ENCODE data around the gene PLCXD3.
"Not testable (repeated sequence)": the region's sequence is repeated elsewhere in the genome, so short reads cannot be mapped to it uniquely, and the experiment has no call there.

The PLCXD3 gene

DNA sequence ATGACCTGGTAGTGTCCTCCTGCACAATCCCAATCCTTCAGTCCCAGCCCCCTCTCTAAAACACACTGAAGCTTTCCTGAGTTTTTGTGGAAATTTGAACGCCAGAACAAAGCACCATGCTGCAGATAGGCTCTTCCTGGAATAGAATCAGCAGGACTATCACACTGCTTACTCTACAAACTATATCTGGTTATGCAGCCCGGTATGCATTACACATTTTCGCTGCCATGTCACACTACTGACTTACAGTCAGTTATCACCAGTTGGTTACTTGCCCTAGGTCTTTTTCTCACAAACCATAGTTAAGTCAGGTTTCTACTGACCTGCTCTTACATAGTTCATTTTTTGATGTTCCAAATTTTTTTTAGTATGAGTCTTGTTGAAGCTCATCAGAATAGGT is 24.9 kb downstream of the PLCXD3 start:
- DNase-seq: no peak

DNA sequence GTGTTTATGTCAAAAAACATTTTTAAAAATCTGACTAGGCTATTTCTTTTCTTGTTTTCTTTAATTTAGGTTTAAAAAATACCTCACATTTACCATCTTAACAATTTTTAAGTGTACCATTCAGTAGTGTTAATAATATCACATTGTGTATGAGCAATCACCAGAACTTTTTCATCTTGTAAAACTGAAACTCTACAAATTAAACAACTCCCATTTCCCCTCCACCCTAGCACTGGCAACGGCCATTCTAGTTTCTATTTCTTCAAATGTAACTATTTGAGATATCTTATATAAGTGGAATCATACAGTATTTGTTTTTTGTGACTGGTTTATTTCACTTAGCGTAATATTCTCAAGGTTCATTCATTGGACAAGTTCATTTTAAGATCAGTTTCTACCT is 27.7 kb downstream of the PLCXD3 start:
- DNase-seq: no peak

DNA sequence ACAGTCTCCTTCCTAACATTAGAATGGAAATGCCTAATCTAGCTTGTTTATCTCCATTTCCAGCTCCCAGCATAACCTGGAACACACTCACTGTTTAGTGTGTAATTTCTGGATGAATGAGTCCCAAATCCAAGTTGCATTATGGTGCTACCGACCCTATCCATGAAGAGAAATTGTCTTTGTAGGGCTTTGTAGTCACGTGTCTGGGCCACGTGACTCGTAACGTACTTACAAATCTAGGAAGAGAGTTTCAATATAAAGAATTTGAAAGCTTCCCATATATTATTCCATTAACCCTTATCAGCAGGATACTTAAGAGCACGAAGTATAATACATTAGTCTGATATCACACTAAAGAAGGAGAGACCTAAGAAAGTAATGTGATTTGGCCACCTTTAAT is 28.2 kb downstream of the PLCXD3 start:
- DNase-seq: no peak

DNA sequence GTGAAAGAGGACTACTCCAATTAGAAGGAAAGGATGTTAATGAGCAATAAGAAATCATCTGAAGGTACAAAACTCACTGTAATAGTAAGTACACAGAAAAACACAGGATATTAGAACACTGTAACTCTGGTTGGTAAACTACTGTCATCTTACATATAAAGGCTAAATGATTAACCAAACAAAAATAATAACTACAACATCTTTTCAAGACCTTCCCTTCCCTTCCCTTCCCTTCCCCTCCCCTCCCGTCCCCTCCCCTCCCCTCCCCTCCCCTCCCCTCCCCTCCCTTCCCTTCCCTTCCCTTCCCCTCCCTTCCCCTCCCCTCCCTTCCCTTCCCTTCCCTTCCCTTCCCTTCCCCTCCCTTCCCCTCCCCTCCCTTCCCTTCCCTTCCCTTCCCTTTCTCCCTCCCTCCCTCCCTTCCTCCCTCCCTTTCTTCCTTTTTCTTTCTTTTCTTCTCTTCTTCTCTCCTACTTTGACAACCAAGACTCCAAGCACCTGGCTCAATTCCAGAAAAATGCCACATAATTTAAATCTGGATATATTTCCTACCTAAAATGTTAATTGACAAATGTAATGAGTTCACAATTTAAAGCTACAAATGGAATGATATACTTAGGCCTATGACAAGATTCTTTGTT is 38.7 kb downstream of the PLCXD3 start:
- DNase-seq: not testable (repeated sequence)

DNA sequence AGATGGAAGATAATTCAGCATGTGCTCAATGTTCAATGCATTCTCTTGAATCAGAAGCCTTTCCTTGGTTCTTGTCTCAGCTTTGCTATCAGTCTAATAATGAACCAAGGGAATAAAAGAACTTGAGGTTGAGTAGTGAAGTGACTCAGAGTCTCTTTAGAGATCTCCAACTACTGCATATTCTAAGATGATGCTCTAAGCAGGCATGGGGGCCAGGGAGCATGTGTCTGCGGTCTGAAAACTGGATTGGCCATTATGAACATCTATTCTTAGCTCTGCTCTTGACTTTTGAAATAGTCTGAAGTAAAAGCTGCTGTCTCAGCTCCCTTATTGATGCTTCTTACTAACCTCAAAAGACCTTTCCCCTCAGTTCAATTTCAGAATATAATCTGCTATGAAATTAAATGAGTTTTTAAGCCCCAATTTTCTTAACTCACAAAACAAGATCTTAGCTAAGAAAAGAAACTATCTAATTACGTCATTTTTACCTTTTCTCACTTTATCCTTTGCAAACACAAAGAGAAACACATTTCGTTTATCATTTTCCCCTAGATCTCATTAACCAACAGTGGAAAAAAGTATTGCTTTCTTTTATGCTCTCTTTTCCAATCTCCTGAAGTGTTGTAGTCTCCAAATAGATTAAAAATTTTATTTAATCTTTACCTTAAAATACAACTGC is 44.8 kb downstream of the PLCXD3 start:
- DNase-seq: no peak

DNA sequence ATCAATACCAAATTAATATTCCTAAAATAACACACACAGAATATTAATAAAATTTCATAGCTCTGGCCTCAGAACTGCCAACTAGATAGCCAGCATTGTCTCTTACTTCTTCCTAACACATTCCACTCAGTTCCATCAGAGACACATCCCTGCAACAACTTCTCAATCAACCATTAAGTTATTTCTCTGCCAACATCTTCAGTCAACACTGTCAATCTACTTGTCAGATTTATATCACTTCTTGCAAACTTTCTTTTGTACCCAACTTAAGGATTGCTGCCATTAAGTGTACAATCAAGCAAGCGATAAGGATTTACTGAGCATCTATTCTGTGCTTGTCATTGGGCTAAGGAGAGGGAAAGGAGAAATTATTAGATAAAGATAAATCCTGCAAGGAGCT is 50.8 kb downstream of the PLCXD3 start:
- no peak for DNase-seq

DNA sequence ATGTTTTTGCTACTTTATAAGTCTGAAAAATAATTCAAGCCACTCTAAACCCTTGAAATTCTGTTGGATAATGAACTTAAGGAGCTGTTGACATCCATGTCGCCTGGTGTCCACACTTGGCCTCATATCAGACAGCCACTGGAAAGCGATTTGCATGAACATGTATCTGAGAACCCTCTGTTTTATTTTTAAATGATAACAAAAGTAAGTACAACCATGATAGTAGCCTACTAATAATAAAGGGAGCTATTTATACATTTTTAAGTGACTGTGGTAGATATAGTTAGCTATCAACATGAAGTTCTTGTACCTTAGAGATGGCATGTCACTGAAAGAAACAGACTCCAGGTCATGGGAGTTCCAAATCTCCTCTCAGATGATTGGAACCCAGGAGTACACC is 53.3 kb downstream of the PLCXD3 start:
- no peak for DNase-seq

DNA sequence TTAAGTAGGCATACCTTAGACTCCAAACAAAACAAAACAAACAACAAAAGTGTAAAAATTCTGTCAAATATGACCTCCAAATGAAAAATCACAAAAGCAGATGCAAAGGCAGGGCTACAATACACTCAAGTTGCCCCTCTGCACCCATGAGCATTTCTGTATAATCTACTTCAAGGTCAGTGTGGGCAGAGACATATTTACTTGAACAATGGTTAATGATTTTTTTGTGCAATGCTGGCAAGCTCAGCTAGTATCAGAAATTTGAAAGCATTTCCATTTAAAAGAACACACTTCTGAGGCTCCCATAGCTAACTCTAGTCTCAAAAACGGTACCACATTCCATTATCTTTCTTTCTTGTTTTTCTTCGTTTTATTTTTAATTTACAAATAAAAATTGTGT is 57.9 kb downstream of the PLCXD3 start:
- no peak for DNase-seq

DNA sequence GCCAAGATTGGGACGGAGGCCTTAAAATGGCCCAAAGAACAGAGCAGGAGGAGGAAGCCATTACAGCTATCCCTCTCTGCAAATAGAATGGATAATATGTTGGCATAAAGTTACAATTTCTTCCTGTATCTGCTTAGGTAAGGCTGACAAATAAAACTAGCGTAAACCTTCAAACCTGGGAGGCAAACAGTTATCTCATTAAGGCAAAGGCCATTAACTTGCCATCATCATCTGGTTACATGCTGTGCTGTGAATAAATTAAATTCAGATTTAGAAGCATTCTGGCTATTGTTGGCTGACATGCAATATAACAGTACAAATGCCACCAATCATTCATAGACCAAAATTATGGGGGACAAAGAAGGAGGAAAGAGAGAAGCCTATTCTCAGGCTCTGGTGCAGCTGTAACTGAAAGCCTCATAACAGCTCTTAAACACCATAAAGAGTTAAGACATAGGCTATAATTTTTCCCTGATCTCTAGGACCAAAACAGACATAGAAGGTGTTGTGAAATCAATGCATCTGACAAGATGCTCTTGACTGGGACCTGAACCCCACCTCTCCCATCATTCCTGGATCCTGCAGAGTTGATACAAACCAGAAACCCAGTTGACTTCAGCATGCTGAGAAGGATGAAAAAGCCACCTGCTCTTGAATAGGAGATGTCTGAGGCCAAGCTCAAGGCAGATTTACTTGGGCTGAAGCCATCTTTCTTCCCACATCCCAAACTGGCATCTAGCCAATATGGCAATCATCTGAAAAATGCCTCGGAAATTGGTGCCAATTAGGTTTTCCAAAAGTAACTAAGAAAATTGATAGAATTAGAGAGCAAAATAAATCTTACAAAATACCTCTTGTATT is 62.5 kb downstream of the PLCXD3 start:
- DNase-seq: no peak

DNA sequence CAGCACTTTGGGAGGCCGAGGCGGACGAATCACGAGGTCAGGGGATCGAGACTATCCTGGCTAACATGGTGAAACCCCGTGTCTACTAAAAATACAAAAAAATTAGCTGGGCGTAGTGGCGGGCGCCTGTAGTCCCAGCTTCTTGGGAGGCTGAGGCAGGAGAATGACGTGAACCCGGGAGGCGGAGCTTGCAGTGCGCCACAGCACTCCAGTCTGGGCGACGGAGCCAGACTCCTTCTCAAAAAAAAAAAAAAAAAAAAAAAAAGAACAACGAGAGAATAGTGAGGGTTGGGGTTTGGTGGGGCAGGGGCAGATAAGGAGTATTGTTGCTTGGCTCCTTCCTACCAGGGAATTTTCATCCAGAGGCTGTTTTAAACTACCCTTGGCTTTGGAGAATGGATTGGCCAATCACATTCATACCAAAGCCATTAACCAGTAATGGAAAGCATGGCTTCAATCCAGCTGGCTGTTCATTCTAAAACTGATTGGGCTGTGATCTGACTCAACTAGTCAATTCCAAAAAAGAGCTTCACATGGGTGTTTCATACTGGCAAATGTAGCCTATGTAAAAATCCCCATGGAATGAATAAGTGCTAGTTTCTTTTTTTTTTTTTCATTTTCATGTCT is 64.4 kb downstream of the PLCXD3 start:
- no peak for DNase-seq

DNA sequence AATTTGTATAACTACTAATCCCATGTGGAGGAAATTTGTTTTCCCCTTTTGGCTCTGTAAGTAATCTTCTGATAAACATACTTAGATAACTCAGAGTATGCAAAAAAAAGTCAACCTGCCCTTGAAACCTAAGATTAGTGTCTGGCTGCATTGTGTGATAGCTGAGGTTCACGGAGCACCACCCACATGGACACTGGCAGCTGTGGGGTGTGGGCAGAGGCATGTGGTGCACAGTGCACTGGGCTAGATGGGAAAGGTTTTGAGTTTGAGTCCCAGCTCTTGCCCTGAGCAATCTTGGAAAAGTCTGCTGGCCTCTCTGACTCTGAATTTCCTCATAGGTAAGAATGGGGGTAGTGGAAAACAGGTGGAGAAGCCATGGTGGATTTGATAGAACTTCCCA is 75.1 kb downstream of the PLCXD3 start:
- DNase-seq: no peak

DNA sequence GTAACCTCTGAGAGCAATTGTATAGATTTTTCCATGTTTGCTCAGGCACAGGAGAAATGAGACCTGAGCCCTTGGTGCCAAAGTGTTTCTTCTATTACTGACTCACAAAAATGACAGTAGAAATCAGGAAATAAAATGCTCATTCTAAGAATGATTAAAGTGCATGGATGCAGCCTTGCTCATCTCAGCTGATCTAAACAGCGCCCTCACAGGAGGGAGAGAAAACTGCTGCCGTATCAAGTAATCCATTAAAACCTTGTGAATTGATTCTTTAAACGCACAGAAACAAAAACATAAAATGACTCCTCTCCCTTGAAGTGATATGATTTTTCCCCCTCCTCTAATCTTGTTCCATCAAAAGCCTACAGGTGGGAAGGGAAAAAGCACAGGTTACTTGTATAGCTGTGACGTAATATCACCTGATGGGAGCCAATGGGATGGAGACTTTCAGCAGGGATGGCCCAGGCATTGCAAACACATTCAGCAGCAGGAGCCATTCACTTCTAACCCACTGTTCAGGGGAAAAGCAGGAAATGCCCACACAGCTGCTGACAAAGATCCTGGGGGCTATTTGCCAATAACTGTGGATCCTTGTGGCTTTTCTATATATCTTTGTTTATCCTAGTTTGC is 76.7 kb downstream of the PLCXD3 start:
- DNase-seq: no peak

DNA sequence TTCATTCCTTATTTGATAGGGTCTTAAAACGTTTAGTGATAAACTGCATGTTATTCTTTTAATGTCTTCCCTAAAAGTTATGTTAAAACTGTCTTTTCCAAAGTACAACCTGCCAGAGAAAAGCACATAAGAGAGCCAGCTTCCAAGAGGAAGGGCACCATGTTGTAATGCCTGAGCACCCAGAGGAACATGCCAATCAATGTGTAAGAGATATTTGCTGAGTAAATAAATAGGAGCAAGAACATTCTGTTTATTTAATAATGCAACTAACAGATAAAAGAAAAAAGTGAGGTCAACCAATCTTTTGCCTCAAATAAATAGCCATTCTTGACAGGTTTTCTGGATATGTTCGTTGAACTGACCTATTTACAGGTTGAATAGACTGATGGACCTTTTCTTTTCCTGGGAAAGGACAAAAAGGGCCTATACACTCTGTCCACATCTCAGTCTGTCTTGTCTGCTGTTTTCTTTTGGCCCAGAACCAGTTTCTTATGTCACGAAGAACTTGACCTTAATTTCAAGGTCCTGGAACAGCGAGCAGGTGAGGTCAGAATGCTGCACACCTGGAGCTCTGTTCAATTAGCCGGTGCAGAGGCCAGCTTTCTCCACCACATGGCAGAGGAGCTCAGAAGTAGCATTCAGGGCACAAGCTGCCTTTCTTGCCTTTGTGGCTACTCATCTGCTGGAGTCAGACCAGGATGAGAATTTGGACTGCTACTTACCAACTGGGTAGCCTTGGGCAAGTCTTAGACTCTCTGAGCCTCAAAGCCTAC is 77.7 kb downstream of the PLCXD3 start:
- no peak for DNase-seq

DNA sequence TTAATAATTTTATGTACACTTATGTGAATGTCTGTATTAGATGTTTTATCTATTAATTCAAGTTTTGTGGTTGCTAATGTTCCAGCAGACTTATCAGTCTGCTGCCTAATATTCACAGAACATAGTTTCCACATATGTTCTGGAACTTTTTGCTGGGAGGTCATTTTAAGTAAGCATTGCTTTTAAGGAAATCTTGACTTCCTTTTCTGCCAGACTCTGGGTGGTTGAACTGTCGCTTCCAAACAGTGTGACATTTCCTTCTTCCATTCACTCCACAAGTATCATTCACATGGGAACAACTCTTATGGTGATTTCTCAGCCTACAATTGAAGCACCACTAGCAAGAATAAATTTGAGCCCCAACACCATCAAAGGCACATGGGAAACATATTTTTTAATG is 82.9 kb downstream of the PLCXD3 start:
- DNase-seq: no peak

DNA sequence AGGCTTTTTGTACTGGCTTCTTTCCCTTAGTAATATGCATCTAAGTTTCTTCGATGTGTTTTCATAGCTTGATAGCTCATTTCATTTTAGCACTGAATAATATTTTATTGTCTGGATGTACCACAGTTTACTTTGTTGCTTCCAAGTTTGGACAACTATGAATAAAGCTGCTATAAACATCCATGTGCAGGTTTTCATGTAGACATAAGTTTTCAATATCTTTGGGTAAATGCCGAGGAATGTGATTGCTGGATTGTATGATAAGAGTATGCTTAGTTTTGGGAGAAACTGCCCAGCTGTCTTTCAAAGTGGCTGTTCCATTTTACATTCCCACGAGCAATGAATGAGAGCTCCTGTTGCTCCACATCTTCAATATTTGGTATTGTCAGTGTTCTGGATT is 84.7 kb downstream of the PLCXD3 start:
- no peak for DNase-seq

DNA sequence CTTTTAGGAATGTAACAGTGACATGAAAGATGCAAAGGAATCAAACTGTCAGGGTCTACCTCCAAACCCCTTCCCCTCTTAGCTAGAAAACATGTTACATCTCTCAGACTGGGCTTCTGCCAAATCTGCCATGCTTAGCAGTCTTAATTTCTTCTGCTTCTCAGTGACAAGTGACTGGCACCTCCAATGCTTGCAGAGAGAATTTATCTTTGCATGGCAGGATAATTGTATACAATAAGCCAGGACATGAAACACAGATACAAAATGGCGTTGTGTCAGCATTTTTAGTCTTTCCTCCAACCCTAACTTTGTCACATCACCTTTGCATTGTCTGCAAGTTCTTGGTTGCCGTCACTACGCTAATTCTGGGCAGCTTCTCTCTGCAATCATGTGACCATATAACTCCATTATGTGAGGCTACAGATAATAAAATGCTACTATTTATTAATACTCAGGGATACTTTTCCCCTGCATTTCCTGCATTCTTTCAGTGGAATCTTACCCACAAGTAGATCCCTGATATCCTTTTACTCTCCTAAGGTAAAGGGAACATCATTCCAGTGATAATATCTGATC is 89.8 kb downstream of the PLCXD3 start:
- DNase-seq: no peak

DNA sequence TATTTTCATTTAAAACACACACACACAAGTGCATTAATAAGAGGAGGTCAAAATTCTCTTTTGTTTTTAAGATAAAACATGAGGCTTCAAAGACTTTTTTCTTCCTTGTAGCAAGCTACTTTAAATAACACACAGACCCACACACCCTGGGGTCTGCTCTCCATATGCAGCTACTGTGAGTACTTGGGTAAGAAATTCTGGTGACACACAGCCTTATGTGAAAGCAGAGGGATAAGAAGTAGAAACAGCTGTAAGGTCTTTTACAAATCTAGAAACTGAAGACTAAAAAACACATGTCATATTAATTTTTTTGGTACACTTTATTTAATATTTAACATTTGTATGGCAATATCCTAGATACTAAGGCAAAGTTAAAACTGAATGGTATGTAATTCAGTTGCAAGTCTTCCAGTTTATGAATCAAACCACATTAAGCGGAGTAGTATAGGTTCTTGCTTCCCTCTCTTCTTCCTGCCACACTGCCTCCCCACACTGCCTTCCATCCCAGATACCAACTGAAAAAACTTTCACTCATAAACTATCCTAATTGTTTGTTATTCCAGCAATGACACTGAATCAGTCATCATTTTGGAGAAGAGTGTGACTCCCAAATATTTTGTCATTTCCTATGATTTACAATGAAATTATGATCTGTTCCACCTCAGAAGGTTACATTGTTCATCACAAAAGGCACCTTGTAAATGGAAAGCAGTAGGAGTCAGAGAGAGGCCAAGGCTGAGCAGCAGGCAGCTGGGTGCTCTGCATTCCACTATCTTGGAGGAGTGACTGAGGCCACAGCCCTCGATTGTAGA is 92.0 kb downstream of the PLCXD3 start:
- DNase-seq: no peak

DNA sequence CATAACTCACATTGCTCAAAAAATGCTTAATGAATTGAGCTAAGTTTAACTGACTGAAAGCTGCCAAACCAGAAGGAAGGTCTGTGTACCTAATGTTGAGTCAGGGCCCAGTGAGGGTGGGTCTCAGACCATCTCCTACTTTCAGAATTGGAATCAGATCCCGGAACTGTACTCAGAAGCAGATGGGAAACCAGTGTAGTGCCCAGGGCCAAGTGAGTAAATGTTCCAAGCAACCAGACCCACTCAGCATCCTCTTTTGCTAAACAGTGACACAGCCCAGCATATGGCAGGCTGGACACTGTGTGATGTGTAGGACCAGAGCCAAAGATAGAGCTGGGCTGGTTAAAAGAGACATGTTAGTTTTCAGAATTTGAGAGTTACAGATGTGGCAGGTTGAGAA is 94.1 kb downstream of the PLCXD3 start:
- DNase-seq: no peak

DNA sequence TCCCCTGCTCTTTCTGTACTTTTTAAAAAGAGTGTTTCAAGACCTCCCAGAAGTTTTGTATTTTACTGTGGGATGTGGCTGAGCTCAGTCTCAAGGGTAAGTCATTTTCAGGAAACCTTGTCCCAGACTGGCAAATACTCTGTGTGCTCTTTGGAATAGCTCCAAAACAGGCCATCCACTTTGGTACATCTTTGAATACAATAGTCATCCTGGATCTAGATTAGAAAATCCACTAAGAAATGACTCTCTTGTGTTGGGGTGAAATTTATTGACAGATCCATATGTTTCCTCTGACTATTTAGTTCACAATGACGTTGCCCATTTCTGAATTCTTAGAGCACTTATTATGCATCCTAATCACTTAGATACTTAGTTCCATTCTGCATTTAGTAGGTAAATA is 95.2 kb downstream of the PLCXD3 start:
- no peak for DNase-seq

DNA sequence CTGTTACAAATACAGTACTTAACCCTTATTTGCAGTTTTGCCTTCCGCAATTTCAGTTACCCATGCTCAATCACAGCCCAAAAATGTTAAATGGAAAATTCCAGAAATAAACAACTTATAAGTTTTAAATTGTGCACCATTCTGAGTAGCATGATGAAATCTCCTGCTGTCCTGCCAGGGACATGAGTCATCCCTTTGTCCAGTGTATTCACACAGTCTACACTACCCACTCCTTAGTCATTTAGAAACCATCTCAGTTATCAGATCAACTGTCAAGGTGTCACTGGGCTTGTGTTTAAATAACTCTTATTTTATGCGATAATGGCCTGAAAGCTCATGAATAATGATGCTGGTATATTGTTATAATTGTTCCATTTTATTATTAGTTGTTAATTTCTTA is 95.8 kb downstream of the PLCXD3 start:
- no peak for DNase-seq

DNA sequence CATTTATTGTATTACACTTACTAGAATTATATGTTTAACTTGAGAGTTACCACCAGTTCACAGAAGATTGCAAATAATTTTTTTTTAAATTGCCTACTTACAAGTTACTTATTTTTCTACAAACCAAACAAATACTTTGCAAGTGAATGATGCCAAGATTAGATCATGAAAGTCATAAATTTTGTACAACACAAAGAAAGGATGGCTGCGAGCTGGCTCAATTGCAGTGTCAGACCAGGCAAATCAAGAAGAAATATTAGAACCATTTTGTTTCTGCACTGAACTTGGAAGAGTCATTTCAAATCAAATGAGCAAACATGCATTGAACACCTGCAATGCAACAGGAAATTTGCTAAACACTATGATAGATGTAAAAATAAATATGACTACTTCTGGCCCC is 97.3 kb downstream of the PLCXD3 start:
- DNase-seq: no peak
